Coronary artery (tissue), 2 donors: ENCODE results near the gene STK17A.
"Not testable (repeated sequence)": the region's sequence is repeated elsewhere in the genome, so short reads cannot be mapped to it uniquely, and the experiment has no call there.

ENCODE experiments used
- DNase-seq: peaks from one replicate; pipeline ENCODE4 v3.0.0-alpha.2; 2017; ENCODE audit warnings: low spot score
- H3K27ac ChIP-seq, 2 donors: fragments of 200-600 bp; sonication (generic); one replicate each; pipeline ENCODE4 v1.5.1; 2016 to 2019
- H3K4me3 ChIP-seq: fragments of 200-600 bp; sonication (generic); 2 replicates; pipeline ENCODE4 v1.5.1; 2016; ENCODE audit warnings: mild to moderate bottlenecking, moderate library complexity
- TF ChIP-seq, protein P1 (sequence below): fragments of 200-600 bp; sonication (generic); IDR thresholded peaks from one replicate; pipeline ENCODE4 v1.5.1; 2019; ENCODE audit warnings: antibody characterized with exemption

STK17A gene

GRCh38 chr7:43621729-43622448, 39.0 kb downstream of the STK17A start:
- DNase-seq: no peak
- TF ChIP-seq, protein P1, sequence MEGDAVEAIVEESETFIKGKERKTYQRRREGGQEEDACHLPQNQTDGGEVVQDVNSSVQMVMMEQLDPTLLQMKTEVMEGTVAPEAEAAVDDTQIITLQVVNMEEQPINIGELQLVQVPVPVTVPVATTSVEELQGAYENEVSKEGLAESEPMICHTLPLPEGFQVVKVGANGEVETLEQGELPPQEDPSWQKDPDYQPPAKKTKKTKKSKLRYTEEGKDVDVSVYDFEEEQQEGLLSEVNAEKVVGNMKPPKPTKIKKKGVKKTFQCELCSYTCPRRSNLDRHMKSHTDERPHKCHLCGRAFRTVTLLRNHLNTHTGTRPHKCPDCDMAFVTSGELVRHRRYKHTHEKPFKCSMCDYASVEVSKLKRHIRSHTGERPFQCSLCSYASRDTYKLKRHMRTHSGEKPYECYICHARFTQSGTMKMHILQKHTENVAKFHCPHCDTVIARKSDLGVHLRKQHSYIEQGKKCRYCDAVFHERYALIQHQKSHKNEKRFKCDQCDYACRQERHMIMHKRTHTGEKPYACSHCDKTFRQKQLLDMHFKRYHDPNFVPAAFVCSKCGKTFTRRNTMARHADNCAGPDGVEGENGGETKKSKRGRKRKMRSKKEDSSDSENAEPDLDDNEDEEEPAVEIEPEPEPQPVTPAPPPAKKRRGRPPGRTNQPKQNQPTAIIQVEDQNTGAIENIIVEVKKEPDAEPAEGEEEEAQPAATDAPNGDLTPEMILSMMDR: no peak
- H3K4me3 ChIP-seq: no peak overlapping the region
- no peak overlapping the region for H3K27ac ChIP-seq

- TF ChIP-seq, protein P1: no peak
- no peak overlapping the region for H3K27ac ChIP-seq
These were observed 41.2 kb downstream of the STK17A start for GRCh38 chr7:43624156-43624555.

DNA sequence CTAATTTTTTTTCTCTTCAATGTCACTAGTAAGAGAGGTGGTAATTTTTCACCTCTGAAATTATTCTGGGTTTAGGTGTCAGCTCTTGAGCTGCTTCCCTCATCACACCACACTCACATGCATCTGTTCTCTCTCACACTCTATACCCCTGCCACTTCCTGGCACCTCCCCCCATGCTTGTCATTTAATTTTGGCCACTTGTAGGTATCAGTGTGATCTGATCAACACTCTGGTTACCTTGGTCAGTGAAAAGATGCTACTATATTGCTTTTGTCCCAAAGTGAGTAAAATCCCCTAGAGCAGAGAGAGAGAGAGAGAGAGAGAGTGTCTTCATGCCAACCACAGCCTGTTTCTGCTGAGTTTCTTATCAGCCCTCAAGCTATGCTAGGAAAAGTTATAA, 42.5 kb downstream of the STK17A start:
- DNase-seq: no peak
- TF ChIP-seq, protein P1: no peak
- no peak overlapping the region for H3K4me3 ChIP-seq
- H3K27ac ChIP-seq: peak overlapping the region in 1 of 2 donors; percentile 27

More at GRCh38 chr7:43624156-43624555, 41.2 kb downstream of the STK17A start:
- H3K4me3 ChIP-seq: no peak overlapping the region
- DNase-seq: no peak

GRCh38 chr7:43625980-43626379, 43.1 kb downstream of the STK17A start:
- Histone ChIP-seq H3K27ac (peak overlapping the region; percentile 19 to 27), H3K4me3 (no peak overlapping the region)
- DNase-seq: no peak
- TF ChIP-seq, protein P1: no peak

DNA sequence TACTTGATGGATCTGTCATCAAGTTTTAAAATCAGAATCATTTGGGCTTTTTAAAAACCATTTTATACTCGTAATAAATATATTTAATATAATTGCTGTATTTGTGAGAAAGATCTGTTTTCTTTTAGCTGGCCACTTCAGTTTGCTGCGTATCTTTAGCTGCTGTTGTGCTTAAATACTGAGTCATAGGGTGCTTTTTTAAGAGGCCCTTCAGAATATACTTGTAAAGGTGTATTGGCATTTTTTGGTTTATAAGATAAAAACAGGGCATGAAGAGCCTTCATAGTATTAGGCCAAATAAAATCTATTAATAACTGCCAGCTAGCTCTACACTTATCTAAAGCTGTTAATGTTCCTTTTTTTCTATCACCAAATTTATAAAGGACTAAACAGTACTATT, 43.8 kb downstream of the STK17A start:
- no peak overlapping the region for H3K4me3 ChIP-seq
- no peak for DNase-seq
- peak overlapping the region in 1 of 2 donors; percentile 27 for H3K27ac ChIP-seq
- TF ChIP-seq, protein P1: no peak

- not testable (repeated sequence) for H3K27ac ChIP-seq, H3K4me3 ChIP-seq, DNase-seq
These were observed 44.9 kb downstream of the STK17A start for GRCh38 chr7:43627798-43628197.

DNA sequence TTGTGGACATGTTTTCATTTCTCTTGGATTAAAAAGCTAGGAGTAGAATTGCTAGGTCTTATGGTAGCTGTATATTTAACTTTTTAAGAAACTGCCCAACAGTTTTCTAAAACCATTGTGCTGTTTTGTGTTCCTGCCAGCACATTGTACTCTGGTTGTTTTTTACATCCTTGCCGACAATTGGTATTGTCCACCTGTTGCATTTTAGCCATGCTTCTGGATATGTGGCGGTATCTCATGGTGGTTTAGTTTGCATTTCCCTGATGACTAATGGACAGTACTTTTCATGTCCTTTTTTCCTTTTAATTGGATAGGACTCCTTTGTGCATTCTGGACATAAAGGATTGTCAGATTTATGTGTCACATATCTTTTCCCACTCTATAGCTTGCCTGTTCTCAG, 45.5 kb downstream of the STK17A start:
- TF ChIP-seq, protein P1: no peak
- no peak for DNase-seq
- Histone ChIP-seq H3K4me3 (no peak overlapping the region), H3K27ac (no peak overlapping the region)
